ENCODE data around the gene SAMD11. TPM values are rescaled to one million over a fixed set of nuclear protein-coding genes. Genes with fewer than 3 reads are reported as not detected.

SAMD11 gene
- total and polyA plus RNA-seq, 2 of the 8 experiments (the other 6 are each of a cell fraction or from before 2014, with no cell fraction given): 0.18 to 0.30 TPM

DNA sequence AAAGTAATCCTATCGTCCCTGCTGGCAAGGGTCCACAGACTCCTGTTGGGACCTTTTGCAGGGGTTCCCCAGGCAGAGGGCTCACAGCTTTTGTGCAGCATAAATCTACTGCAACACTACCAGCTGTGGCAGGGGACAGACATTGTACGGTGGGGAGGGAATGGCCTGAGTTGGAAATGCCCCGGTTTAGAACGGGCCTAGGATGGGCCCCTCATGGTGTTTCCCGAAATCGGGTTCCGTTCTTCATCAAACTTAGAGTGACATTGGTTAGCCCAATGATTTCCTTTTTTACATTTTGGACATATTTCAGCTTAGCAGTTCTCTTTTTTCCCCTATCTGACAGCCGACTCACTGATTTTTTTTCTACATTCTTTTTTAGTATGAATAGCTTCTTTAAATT lies 26.5 kb upstream of the SAMD11 start:
- Histone ChIP-seq H2BK5ac (ENCODE audit: low read depth, low read length) (no peak overlapping the region), H3K9me3 (ENCODE audit: insufficient read depth in 2 of 2, low read depth in 1 of 2, low read length in 1 of 2) (no peaks in the 10 kb centered on the region), H2BK15ac (ENCODE audit: low read length) (no peak overlapping the region), H2BK20ac (ENCODE audit: low read length) (no peak overlapping the region), H3K4me1 (replicated peaks in 1 of 4; ENCODE audit: control insufficient read depth in 3 of 4, insufficient read depth in 4 of 4, low read length in 3 of 4) (no peaks in the 10 kb centered on the region), H4K8ac (ENCODE audit: extremely low read depth, insufficient read depth, low read length) (no peak overlapping the region), H3K23me2 (ENCODE audit: low read depth, low read length) (no peaks in the 10 kb centered on the region), H3K18ac (ENCODE audit: extremely low read depth, low read length) (no peak overlapping the region), H3K79me1 (ENCODE audit: low read depth, low read length) (no peaks in the 10 kb centered on the region), H3K36me3 (ENCODE audit: control insufficient read depth in 2 of 4, insufficient read depth in 4 of 4, low read length in 3 of 4) (no peaks in the 10 kb centered on the region), H3K27ac (ENCODE audit: low read depth, low read length) (no peak overlapping the region), H3K14ac (ENCODE audit: insufficient read length) (no peak overlapping the region), H3K4me2 (ENCODE audit: insufficient read depth in 1 of 2, low read depth in 2 of 2, low read length in 2 of 2) (no peak overlapping the region), H3K79me2 (ENCODE audit: control insufficient read depth in 1 of 2, insufficient read depth in 2 of 2, low read length in 2 of 2) (no peaks in the 10 kb centered on the region), H3K4me3 (ENCODE audit: extremely low read depth in 1 of 4, insufficient read depth in 2 of 4, low read depth in 3 of 4, low read length in 4 of 4) (no peak overlapping the region), H3K9ac (replicated peaks in 1 of 4; ENCODE audit: extremely low read depth in 1 of 4, low read depth in 3 of 4, low read length in 3 of 4) (no peak overlapping the region), H3K23ac (ENCODE audit: insufficient read length) (no peak overlapping the region), H4K91ac (replicated peaks; ENCODE audit: insufficient read length, low read length) (no peak overlapping the region), H2AFZ (ENCODE audit: low read length) (no peak overlapping the region), H2BK12ac (ENCODE audit: low read depth, low read length) (no peak overlapping the region), H3K4ac (replicated peaks; ENCODE audit: insufficient read length, low read depth, low read length) (no peak overlapping the region), H2BK120ac (replicated peaks; ENCODE audit: low read depth, low read length) (no peak overlapping the region), H3K56ac (replicated peaks; ENCODE audit: insufficient read length, low read depth, low read length) (no peak overlapping the region), H4K20me1 (replicated peaks in 1 of 2; ENCODE audit: control insufficient read depth in 1 of 2, insufficient read depth in 2 of 2, low read length in 2 of 2) (no peaks in the 10 kb centered on the region), H2AK5ac (ENCODE audit: low read depth, low read length) (no peak overlapping the region), H3K27me3 (replicated peaks in 1 of 4; ENCODE audit: control insufficient read depth in 3 of 4, extremely low read depth in 1 of 4, insufficient read depth in 3 of 4, low read length in 3 of 4) (peaks cover 0 to 2% (median 0%) of the 10 kb centered on the region in 4 experiments; a peak in 1 of 7 replicates), H4K5ac (ENCODE audit: insufficient read length, low read depth, low read length) (no peak overlapping the region)
- no peak for DNase-seq (ENCODE audit: low read depth in 1 of 2, low spot score in 2 of 2)
- FAIRE-seq: no peak
- TF ChIP-seq PHF8 (conservative IDR thresholded peaks at IDR 0.05; ENCODE audit: low read depth, low read length) (no peak), ZNF274 (IDR thresholded peaks at IDR 0.05; ENCODE audit: borderline replicate concordance, extremely low read depth, low read length) (no peak), SAP30 (IDR thresholded peaks at IDR 0.05; ENCODE audit: insufficient read depth, insufficient replicate concordance, low read length) (no peak)
- POLR2A ChIA-PET (ENCODE audit: partially characterized antibody): interaction anchor here (0.6 kb wide), 1 partner anchor 18 kb away, joined by 4 read pairs; no protein-coding TSS in a partner anchor
- CTCF ChIA-PET (ENCODE audit: partially characterized antibody): interaction anchor here (1.0 to 1.2 kb wide), 2 partner anchors 9 to 23 kb away, joined by 3 read pairs; no protein-coding TSS in a partner anchor
- WGBS, 2 experiments (ENCODE audit: extremely low coverage in 1 of 2, insufficient coverage in 1 of 2, insufficient read length in 1 of 2, insufficient replicate concordance in 2 of 2, low coverage in 1 of 2, low lambda C conversion rate in 2 of 2, missing lambda C conversion rate in 1 of 2): 98% methylated on average over 8 of the region's 8 CpGs; no CpG with 5 or more reads in 1 of the 2 experiments
